Superior temporal gyrus (tissue), 1 donor: ENCODE measurements around the gene TMEM8B.

Experiments
- DNase-seq: peaks from one replicate; pipeline ENCODE4 v3.0.0-alpha.2; 2016; ENCODE audit errors: extremely low spot score

Gene TMEM8B

DNA sequence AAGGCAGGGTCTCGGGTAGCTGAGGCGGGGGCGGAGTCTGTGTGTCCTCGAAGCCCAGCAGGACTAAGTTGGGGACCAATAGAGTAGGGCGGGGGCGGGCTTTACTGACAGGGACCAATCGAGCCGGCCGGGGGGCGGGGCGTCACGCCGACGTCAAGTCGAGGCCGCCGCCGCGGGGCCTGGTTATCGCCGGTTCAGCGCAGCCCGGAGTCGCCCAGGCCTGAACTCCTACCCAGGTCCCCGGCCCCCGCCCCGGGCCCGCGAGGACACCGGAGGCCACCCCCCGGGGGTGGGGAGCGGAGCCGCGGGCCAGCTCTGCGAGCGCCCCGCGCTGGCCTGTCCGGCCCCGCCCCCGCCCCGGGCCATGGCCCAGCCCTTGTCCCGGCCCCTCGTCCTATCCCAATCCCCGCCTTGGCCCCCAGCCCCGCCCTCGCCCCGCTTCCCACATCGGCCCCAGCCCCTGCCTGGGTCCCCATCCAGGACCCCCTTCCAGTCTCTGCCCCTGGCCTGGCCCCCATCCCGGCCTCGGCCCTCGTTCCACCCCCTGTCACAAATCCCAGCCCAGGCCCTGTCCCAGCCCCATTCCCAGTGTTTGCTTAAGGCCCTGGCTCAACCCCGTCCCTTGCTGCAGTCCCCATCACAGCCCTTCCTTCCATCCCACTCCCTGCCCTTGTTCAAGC, at the start of gene TMEM8B:
Gene TMEM8B (plus strand): TSS at position 145 of the 680 bp plus-strand sequence. CDS start 220 bp downstream, at position 365.
- peak; percentile 83 for DNase-seq

DNA sequence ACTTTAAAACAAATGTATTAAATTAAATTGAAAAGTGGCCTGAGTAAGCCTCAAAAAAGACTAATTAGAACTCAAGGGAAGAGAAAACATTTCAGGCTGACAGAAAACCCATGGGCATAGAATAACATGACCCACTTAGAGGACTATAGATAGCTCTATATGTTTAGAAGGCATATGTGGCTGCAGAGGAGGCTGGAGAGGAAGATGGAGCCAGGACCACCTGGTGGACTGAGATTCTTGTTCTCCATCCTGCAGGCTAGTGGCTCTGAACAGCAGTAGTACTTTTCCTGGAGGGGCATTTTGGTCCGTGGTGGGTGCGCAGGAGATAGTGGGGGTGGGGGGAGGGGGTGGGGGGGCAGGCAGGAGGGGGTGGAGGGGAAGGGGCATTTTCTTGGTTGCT, 48.0 kb upstream of the TMEM8B start:
- DNase-seq: no peak

DNA sequence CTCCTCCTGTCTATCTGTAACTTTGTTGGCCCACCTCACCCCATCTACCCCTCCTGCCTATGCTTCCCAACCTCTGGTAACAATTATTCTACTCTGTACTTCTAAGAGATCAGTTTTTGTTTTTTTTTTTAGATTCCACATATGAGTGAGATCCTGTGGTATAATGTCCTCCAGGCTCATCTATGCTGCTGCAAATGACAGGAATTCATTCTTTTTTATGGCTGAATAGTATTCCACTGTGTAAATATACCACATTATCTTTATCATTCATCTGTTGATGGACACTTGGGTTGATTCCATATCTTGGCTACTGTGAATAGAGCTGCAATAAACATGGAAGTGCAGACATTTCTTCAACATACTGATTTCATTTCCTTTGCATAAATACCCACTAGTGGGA, 45.6 kb upstream of the TMEM8B start:
- DNase-seq: no peak

DNA sequence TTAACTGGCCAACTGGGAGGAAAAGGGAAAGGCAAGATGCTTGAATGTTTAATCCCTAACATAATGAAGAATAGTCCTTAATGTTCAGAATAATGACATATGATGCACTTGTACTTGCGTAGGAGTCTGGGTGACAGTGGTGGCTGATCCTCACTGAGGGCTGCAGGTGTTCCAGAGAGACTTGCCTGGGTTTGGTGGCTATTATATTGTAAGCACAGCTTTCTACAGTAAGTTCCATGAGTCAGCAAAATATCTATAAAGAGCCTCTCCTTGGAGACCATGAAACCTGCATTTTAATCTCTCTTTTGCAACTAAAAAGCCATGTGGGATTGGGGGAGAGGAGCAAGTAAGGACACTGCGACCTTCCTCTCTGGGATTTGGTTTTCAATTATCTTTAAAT, 39.5 kb upstream of the TMEM8B start:
- DNase-seq: no peak

GRCh38 chr9:35790025-35790384, 39.0 kb upstream of the TMEM8B start:
- DNase-seq: no peak

- DNase-seq: peak; percentile 90
These were observed 38.4 kb upstream of the TMEM8B start for GRCh38 chr9:35790385-35791296.

GRCh38 chr9:35791297-35791921, 37.6 kb upstream of the TMEM8B start, which contains the start of gene NPR2:
Gene NPR2 (plus strand): TSS chr9:35791591. CDS start chr9:35792409, 818 bp downstream.
- no peak for DNase-seq

GRCh38 chr9:35792024-35792813, 36.8 kb upstream of the TMEM8B start:
- no peak for DNase-seq

DNA sequence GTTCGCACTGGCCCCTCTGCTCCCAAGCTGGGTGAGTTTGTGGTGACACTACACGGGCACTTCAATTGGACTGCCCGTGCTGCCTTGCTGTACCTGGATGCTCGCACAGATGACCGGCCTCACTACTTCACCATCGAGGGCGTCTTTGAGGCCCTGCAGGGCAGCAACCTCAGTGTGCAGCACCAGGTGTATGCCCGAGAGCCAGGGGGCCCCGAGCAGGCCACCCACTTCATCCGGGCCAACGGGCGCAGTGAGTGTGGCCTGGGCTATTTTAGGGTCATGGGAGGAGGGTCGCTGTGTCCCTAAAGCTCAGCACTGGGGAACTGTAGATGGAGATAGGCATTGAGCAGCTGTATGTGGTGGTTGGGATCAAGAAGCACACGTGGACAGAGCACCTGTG, 36.2 kb upstream of the TMEM8B start:
- no peak for DNase-seq

- DNase-seq: no peak
These were observed 35.6 kb upstream of the TMEM8B start for GRCh38 chr9:35793461-35793860.

- no peak for DNase-seq
These were observed 33.3 kb upstream of the TMEM8B start for GRCh38 chr9:35795695-35796094.

DNA sequence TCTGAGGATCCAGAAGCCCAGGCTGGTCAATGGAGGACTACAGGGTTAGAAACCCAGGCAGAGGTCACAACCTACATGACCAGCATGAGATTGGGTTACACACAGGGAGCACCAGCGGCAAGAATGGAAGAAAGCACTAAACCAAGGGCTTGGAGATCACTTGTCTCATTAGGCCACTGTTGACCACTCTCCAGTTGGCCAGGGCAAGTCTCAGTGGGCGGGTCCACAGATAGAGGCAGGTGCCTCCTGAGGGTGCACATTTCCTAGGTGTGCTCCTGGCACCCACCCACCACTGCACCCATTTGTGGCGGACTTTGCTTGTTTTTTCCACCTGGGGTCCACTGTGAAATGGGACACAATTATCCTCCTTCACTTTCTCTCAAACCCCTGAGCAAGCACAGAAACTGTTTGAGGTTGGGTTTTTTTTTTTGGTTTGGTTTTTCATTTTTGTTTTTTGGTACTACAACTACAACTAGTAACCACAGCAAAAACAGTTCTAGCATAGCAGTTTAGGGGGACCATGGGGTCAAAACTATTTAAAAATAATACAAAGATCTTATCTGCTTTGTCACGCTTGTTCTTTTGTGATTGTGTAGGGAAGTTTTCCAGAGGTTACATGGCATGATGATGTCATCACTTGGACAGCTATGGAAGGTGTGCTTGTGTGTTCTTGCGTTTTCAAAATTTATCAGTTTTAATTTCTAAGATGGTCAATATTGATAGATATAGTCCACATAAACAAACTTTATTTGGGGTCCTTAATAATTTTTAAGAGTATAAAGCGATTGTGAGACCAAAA, 31.5 kb upstream of the TMEM8B start:
- DNase-seq: no peak

GRCh38 chr9:35798658-35799374, 30.2 kb upstream of the TMEM8B start:
- no peak for DNase-seq

GRCh38 chr9:35800530-35800929, 28.5 kb upstream of the TMEM8B start:
- no peak for DNase-seq

DNA sequence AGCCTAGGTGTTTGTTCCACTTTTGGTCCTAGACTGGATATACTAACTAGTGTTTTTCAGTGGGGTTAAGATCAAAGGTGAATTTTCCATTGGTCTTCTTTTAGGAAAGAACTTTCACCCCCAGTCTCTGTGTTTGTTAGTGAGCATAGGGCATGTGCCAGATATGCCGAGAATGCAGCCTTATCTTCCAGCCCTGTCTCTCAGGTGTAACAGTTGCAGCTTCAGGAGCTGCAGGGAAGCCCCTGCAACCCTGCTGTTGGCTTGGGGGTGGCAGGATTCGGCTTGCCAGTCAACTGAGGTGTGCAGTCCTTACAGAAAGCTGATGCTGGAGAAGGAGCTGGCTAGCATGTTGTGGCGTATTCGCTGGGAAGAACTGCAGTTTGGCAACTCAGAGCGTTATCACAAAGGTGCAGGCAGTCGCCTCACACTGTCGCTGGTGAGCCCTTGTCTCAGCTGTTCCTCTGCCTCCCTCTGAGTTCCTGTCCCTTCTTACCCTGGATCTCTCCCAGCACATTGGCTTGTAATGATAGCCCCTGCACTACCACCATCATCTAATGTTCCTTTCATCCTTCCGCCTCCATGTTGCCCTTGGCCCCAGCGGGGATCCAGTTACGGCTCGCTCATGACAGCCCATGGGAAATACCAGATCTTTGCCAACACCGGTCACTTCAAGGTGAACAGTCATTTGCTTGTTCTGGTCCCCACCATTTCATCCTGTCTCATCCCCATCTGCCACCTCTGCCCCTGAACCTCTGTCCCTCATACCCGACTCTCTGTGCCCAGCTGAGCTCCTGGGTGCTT, 27.5 kb upstream of the TMEM8B start:
- DNase-seq: no peak

GRCh38 chr9:35806101-35806500, 22.9 kb upstream of the TMEM8B start:
- DNase-seq: no peak

- DNase-seq: no peak
These were observed 20.6 kb upstream of the TMEM8B start for GRCh38 chr9:35808433-35808832.

GRCh38 chr9:35810122-35810521, 18.9 kb upstream of the TMEM8B start:
- DNase-seq: no peak

GRCh38 chr9:35811381-35812024, 17.5 kb upstream of the TMEM8B start:
- DNase-seq: no peak
